ENCODE data around the gene HECTD4. TPM values are rescaled to one million over a fixed set of nuclear protein-coding genes. Genes with fewer than 3 reads are reported as not detected.

Gene HECTD4
- total RNA-seq, 1 experiment from 2014 or later = 51.3 TPM

DNA sequence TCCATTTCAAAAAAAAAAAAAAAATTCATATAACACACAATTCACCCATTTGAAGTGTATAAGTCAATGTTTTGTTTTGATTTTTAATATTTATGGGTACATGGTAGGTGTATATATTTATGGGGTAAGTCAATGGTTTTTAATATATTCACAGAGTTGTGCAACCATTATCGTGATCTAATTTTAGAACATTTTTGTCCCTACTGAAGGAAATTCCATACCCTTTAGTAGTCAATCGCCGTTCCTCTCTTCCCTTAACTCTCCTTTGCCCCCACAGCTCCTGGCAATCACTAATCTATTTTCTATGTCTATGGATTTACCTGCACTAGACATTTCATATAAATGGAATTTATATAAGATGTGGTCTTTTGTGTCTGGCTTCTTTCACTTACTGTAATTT lies 164.1 kb downstream of the HECTD4 start:
- BruUV-seq (replicated peaks) = no TSS peak
- Histone ChIP-seq H3K36me3 (ENCODE audit: control insufficient read depth, insufficient read depth, low read length) (no peaks in the 10 kb centered on the region), H3K27me3 (ENCODE audit: control insufficient read depth, insufficient read depth, low read length) (no peaks in the 10 kb centered on the region), H3K4me1 (ENCODE audit: control insufficient read depth, insufficient read depth, low read length) (no peaks in the 10 kb centered on the region), H3K27ac (ENCODE audit: low read length) (no peak overlapping the region), H3K4me3 (ENCODE audit: low read depth in 2 of 2, low read length in 2 of 2) (no peak overlapping the region), H3K9me3 (ENCODE audit: control insufficient read depth, insufficient read depth, low read depth, low read length) (no peaks in the 10 kb centered on the region)
- ATAC-seq (no peak), DNase-seq (ENCODE audit: low read depth, low spot score) (no peak)
- in situ Hi-C loops (cut with HindIII; ENCODE audit: low pct_unique_long_range_greater_than_20kb, low sequenced_read_pairs) (no loop called here), intact Hi-C loops (cut with micrococcal nuclease; ENCODE audit: unreplicated experiment) (no loop called here)
- CTCF ChIA-PET = interaction anchor here (0.6 kb wide), 1 partner anchor 564 kb away, joined by 3 read pairs; no protein-coding TSS in a partner anchor
- POLR2A ChIA-PET = no interaction called here
- TF ChIP-seq POLR2AphosphoS5 (IDR thresholded peaks at IDR 0.05; ENCODE audit: low read depth, low read length) (no peak), TCF7L2 (IDR thresholded peaks at IDR 0.05; ENCODE audit: low read depth, low read length) (no peak), SIN3A (IDR thresholded peaks at IDR 0.05; ENCODE audit: borderline replicate concordance, insufficient read depth, low read depth, low read length) (no peak)
- TF ChIP-seq, protein P1, sequence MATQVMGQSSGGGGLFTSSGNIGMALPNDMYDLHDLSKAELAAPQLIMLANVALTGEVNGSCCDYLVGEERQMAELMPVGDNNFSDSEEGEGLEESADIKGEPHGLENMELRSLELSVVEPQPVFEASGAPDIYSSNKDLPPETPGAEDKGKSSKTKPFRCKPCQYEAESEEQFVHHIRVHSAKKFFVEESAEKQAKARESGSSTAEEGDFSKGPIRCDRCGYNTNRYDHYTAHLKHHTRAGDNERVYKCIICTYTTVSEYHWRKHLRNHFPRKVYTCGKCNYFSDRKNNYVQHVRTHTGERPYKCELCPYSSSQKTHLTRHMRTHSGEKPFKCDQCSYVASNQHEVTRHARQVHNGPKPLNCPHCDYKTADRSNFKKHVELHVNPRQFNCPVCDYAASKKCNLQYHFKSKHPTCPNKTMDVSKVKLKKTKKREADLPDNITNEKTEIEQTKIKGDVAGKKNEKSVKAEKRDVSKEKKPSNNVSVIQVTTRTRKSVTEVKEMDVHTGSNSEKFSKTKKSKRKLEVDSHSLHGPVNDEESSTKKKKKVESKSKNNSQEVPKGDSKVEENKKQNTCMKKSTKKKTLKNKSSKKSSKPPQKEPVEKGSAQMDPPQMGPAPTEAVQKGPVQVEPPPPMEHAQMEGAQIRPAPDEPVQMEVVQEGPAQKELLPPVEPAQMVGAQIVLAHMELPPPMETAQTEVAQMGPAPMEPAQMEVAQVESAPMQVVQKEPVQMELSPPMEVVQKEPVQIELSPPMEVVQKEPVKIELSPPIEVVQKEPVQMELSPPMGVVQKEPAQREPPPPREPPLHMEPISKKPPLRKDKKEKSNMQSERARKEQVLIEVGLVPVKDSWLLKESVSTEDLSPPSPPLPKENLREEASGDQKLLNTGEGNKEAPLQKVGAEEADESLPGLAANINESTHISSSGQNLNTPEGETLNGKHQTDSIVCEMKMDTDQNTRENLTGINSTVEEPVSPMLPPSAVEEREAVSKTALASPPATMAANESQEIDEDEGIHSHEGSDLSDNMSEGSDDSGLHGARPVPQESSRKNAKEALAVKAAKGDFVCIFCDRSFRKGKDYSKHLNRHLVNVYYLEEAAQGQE (IDR thresholded peaks at IDR 0.05; ENCODE audit: insufficient read depth in 1 of 2, low read depth in 2 of 2, low read length in 1 of 2) = no peak
- TF ChIP-seq, protein P2, sequence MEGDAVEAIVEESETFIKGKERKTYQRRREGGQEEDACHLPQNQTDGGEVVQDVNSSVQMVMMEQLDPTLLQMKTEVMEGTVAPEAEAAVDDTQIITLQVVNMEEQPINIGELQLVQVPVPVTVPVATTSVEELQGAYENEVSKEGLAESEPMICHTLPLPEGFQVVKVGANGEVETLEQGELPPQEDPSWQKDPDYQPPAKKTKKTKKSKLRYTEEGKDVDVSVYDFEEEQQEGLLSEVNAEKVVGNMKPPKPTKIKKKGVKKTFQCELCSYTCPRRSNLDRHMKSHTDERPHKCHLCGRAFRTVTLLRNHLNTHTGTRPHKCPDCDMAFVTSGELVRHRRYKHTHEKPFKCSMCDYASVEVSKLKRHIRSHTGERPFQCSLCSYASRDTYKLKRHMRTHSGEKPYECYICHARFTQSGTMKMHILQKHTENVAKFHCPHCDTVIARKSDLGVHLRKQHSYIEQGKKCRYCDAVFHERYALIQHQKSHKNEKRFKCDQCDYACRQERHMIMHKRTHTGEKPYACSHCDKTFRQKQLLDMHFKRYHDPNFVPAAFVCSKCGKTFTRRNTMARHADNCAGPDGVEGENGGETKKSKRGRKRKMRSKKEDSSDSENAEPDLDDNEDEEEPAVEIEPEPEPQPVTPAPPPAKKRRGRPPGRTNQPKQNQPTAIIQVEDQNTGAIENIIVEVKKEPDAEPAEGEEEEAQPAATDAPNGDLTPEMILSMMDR (IDR thresholded peaks at IDR 0.05) = no peak

DNA sequence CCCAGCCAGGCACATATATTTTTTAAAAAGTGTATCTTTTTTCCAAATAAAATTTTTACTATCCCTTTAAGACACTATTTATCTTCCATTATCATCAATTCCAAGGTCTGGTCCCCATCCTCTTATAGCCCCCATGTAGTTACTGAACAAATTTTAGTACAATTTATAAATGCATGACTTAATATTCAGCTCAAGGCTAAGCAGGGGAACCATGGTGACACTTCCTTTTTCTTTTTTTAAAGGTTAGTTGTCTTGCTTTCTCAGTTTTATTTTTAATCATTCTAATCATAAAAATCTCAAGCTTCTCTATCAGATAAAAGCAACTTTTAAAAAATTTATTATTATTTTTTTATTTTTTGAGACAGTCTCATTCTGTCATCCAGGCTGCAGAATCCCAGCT lies 164.6 kb downstream of the HECTD4 start:
- Histone ChIP-seq H3K27me3 (ENCODE audit: control insufficient read depth, insufficient read depth, low read length) (no peaks in the 10 kb centered on the region), H3K27ac (ENCODE audit: low read length) (no peak overlapping the region), H3K4me3 (ENCODE audit: low read depth in 2 of 2, low read length in 2 of 2) (no peak overlapping the region), H3K36me3 (ENCODE audit: control insufficient read depth, insufficient read depth, low read length) (no peaks in the 10 kb centered on the region), H3K9me3 (ENCODE audit: control insufficient read depth, insufficient read depth, low read depth, low read length) (no peaks in the 10 kb centered on the region), H3K4me1 (ENCODE audit: control insufficient read depth, insufficient read depth, low read length) (no peaks in the 10 kb centered on the region)
- intact Hi-C loops (cut with micrococcal nuclease; ENCODE audit: unreplicated experiment) = no loop called here
- DNase-seq (ENCODE audit: low read depth, low spot score) (no peak), ATAC-seq (no peak)
- ChIA-PET POLR2A (no interaction called here), CTCF (interaction anchor here (0.6 kb wide), 1 partner anchor 564 kb away, joined by 3 read pairs; no protein-coding TSS in a partner anchor)
- no TSS peak for BruUV-seq (replicated peaks)
- TF ChIP-seq TCF7L2 (IDR thresholded peaks at IDR 0.05; ENCODE audit: low read depth, low read length) (no peak), POLR2AphosphoS5 (IDR thresholded peaks at IDR 0.05; ENCODE audit: low read depth, low read length) (no peak), SIN3A (IDR thresholded peaks at IDR 0.05; ENCODE audit: borderline replicate concordance, insufficient read depth, low read depth, low read length) (no peak)
- TF ChIP-seq, protein P1 (IDR thresholded peaks at IDR 0.05; ENCODE audit: insufficient read depth in 1 of 2, low read depth in 2 of 2, low read length in 1 of 2) = no peak
- TF ChIP-seq, protein P2 (IDR thresholded peaks at IDR 0.05) = no peak
- in situ Hi-C loops (cut with HindIII; ENCODE audit: low pct_unique_long_range_greater_than_20kb, low sequenced_read_pairs) = no loop called here

Data from Panc1 (cell line).